ENCODE measurements around the gene DONSON.

Gene DONSON

GRCh38 chr21:33549848-33550771 is 38.4 kb downstream of the DONSON start:
- no peak overlapping the region for H3K4me3 Mint-ChIP-seq
- H3K4me1 Mint-ChIP-seq, result peaks cover 16% of the 10 kb centered on the region
- TF ChIP-seq, protein P1, sequence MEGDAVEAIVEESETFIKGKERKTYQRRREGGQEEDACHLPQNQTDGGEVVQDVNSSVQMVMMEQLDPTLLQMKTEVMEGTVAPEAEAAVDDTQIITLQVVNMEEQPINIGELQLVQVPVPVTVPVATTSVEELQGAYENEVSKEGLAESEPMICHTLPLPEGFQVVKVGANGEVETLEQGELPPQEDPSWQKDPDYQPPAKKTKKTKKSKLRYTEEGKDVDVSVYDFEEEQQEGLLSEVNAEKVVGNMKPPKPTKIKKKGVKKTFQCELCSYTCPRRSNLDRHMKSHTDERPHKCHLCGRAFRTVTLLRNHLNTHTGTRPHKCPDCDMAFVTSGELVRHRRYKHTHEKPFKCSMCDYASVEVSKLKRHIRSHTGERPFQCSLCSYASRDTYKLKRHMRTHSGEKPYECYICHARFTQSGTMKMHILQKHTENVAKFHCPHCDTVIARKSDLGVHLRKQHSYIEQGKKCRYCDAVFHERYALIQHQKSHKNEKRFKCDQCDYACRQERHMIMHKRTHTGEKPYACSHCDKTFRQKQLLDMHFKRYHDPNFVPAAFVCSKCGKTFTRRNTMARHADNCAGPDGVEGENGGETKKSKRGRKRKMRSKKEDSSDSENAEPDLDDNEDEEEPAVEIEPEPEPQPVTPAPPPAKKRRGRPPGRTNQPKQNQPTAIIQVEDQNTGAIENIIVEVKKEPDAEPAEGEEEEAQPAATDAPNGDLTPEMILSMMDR (IDR thresholded peaks at IDR 0.05; ENCODE audit: unreplicated experiment in 3 of 3), result no peak
- H3K27me3 Mint-ChIP-seq (ENCODE audit: low read depth), result no peaks in the 10 kb centered on the region
- peaks cover 4% of the 10 kb centered on the region for H3K9me3 Mint-ChIP-seq
- H3K36me3 Mint-ChIP-seq (ENCODE audit: low read depth), result peaks cover 87% of the 10 kb centered on the region
- no peak overlapping the region for H3K27ac Mint-ChIP-seq

GRCh38 chr21:33546086-33546485 is 42.4 kb downstream of the DONSON start:
- Mint-ChIP-seq H3K27ac (no peak overlapping the region), H3K27me3 (ENCODE audit: low read depth) (no peaks in the 10 kb centered on the region), H3K4me1 (peaks cover 24% of the 10 kb centered on the region), H3K4me3 (peak overlapping the region; percentile 67 to 79 (median 72)), H3K36me3 (ENCODE audit: low read depth) (peaks cover 50% of the 10 kb centered on the region), H3K9me3 (peaks cover 4% of the 10 kb centered on the region)
- TF ChIP-seq, protein P1 (IDR thresholded peaks at IDR 0.05; ENCODE audit: unreplicated experiment in 3 of 3), result no peak

DNA sequence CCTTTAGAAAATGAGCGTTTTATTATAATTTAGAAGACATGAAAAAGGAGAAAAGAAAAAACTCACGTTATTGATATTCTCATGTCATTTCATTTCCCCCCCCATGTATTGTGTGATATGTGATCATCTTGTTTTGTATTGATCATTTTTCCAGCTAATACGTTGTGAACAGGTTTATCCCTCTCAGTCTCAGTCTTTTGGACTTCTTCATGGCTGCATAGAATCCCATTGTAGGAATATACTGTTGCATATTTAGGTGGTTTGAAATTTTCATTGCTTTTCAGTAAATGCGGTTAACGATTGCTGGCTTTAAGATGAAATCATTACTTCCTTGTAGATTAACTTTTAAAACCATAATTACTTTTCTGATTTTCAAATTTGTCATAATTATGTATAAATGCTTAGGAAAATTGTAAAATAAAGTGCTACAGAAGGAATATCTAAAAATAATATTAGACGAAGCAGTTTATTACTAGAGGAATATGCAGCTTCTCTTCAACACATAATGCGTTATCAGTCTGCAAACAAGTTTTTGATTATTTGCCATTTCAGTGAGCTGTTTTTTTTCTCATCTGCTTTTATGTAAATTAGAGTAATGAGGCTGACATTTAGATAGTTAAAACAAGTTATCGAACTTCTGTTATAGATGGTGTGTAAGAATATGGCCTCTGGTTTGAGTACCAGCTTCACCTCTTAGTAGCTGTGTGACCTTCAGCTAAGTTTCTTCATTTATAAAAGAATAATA is 43.9 kb downstream of the DONSON start:
- H3K27ac Mint-ChIP-seq, result peak overlapping the region; percentile 99 to 100 (median 100)
- H3K27me3 Mint-ChIP-seq (ENCODE audit: low read depth), result no peaks in the 10 kb centered on the region
- H3K9me3 Mint-ChIP-seq, result no peaks in the 10 kb centered on the region
- H3K4me3 Mint-ChIP-seq, result peak overlapping the region; percentile 93 to 95 (median 95)
- TF ChIP-seq, protein P1 (IDR thresholded peaks at IDR 0.05; ENCODE audit: unreplicated experiment in 3 of 3), result no peak
- peaks cover 32% of the 10 kb centered on the region for H3K4me1 Mint-ChIP-seq
- H3K36me3 Mint-ChIP-seq (ENCODE audit: low read depth), result peaks cover 36% of the 10 kb centered on the region

GRCh38 chr21:33543505-33544129 is 44.9 kb downstream of the DONSON start:
- Mint-ChIP-seq H3K4me1 (peaks cover 32% of the 10 kb centered on the region), H3K4me3 (peak overlapping the region; percentile 93 to 95 (median 95)), H3K27me3 (ENCODE audit: low read depth) (no peaks in the 10 kb centered on the region), H3K9me3 (no peaks in the 10 kb centered on the region), H3K36me3 (ENCODE audit: low read depth) (peaks cover 31% of the 10 kb centered on the region), H3K27ac (peak overlapping the region; percentile 99 to 100 (median 100))
- TF ChIP-seq, protein P1 (IDR thresholded peaks at IDR 0.05; ENCODE audit: unreplicated experiment in 3 of 3), result no peak

- TF ChIP-seq, protein P1 (IDR thresholded peaks at IDR 0.05; ENCODE audit: unreplicated experiment in 3 of 3), result no peak
- H3K27ac Mint-ChIP-seq, result peak within 1 kb of the TSS; percentile 99 to 100 (median 100)
- H3K36me3 Mint-ChIP-seq (ENCODE audit: low read depth), result peaks cover 28% of the 10 kb centered on the region
- no peaks in the 10 kb centered on the region for H3K9me3 Mint-ChIP-seq
- H3K27me3 Mint-ChIP-seq (ENCODE audit: low read depth), result no peaks in the 10 kb centered on the region
- peaks cover 32% of the 10 kb centered on the region for H3K4me1 Mint-ChIP-seq
- peak within 1 kb of the TSS; percentile 93 to 95 (median 95) for H3K4me3 Mint-ChIP-seq
These were observed 45.6 kb downstream of the DONSON start, which contains the start of gene SON for GRCh38 chr21:33542640-33543504. Gene SON, plus strand, starts transcription at chr21:33543038. Its CDS starts 55 bp downstream, at chr21:33543093.
